HepG2 (cell line): ENCODE results near the gene MPV17L. TPM values are rescaled to one million over a fixed set of nuclear protein-coding genes. Genes with fewer than 3 reads are reported as not detected.

ENCODE experiments used
- BHLHE40 ChIP-seq: IDR thresholded peaks from 2 replicates; pipeline ENCODE4 v1.6.1; 2011; ENCODE audit warnings: low read length, improper control_type of control experiment
- EHMT2 ChIP-seq: fragments of 200-600 bp; sonication (generic); IDR thresholded peaks from 2 replicates; pipeline ENCODE4 v1.7.0; 2017; ENCODE audit warnings: antibody characterized with exemption, low read depth, low read length, borderline replicate concordance
- IKZF1 ChIP-seq: fragments of 450-650 bp; IDR thresholded peaks from 2 replicates; pipeline ENCODE4 v1.7.1; 2016
- PHB2 ChIP-seq: fragments of 450-650 bp; IDR thresholded peaks from 2 replicates; pipeline ENCODE4 v1.6.1; 2018; ENCODE audit not compliant: partially characterized antibody
- SOX6 ChIP-seq, 2 experiments: fragments of 450-650 bp in 1 of 2; sonication (generic) in 1 of 2; formaldehyde crosslinking in 1 of 2; IDR thresholded peaks; 2 replicates each; pipeline versions ENCODE4 v1.4.0 to v1.6.1; 2017 to 2020; ENCODE audit warnings: antibody characterized with exemption in 1 of 2, mild to moderate bottlenecking in 1 of 2, missing genetic modification reagents in 1 of 2
- ZBTB21 ChIP-seq: sonication (generic); formaldehyde crosslinking; IDR thresholded peaks from 2 replicates; pipeline ENCODE4 v1.4.0; 2020; ENCODE audit warnings: missing genetic modification reagents
- ZFP36L1 ChIP-seq: sonication (generic); formaldehyde crosslinking; IDR thresholded peaks from 2 replicates; pipeline ENCODE4 v1.8.0; 2022; ENCODE audit warnings: mild to moderate bottlenecking, missing genetic modification reagents, moderate library complexity
- ZNF232 ChIP-seq: sonication (generic); formaldehyde crosslinking; IDR thresholded peaks from 2 replicates; pipeline ENCODE4 v1.4.0; 2020; ENCODE audit warnings: missing genetic modification reagents, borderline replicate concordance
- ZNF264 ChIP-seq: sonication (generic); formaldehyde crosslinking; IDR thresholded peaks from 2 replicates; pipeline ENCODE4 v1.4.0; 2020; ENCODE audit warnings: missing genetic modification reagents
- ZNF75D ChIP-seq: sonication (generic); formaldehyde crosslinking; IDR thresholded peaks from 2 replicates; pipeline ENCODE4 v1.8.1; 2023; ENCODE audit warnings: missing genetic modification reagents, mild to moderate bottlenecking, borderline replicate concordance
- polyA plus RNA-seq, 8 experiments: library from polyadenylated mRNA; depleted of rRNA in 3 of 8; stranded (reverse) in 7 of 8; unstranded in 1 of 8; fragments of >200 nt; fragmentation: Illumina TruSeq in 4 of 8; extraction: Trizol in 4 of 8; gene quantifications; 2 replicates each; pipeline versions ENCODE4 v1.2.1 to v1.2.3, GENCODE V29; 2011 to 2016; ENCODE audit warnings: low read depth in 4 of 8, missing spikeins in 1 of 8, mixed read lengths in 1 of 8; ENCODE audit not compliant: insufficient read depth in 1 of 8
- total RNA-seq, 5 experiments: library from RNA; depleted of rRNA; stranded (reverse); fragments of >200 nt; fragmentation: Illumina TruSeq; extraction: Trizol; gene quantifications; 2 replicates each; pipeline ENCODE4 v1.2.3, GENCODE V29; 2016; ENCODE audit warnings: low read depth in 1 of 5
- TF ChIP-seq, protein P1 (sequence below): IDR thresholded peaks from 2 replicates; pipeline ENCODE4 v1.6.1; 2016; ENCODE audit warnings: mild to moderate bottlenecking
- TF ChIP-seq, protein P2 (sequence below): fragments of 450-650 bp; IDR thresholded peaks from 2 replicates; pipeline ENCODE4 v1.6.1; 2016
- TF ChIP-seq, protein P3 (sequence below): sonication (generic); formaldehyde crosslinking; IDR thresholded peaks from 2 replicates; pipeline ENCODE4 v1.5.0; 2020; ENCODE audit warnings: mild to moderate bottlenecking, missing genetic modification reagents, borderline replicate concordance
- TF ChIP-seq, protein P4 (sequence below): sonication (generic); formaldehyde crosslinking; IDR thresholded peaks from 2 replicates; pipeline ENCODE4 v1.4.0; 2020; ENCODE audit warnings: missing genetic modification reagents

Gene MPV17L
- total and polyA plus RNA-seq, 2 of the 13 experiments (the other 11 are each of a cell fraction or from before 2014, with no cell fraction given): 34.7 to 63.8 TPM

DNA sequence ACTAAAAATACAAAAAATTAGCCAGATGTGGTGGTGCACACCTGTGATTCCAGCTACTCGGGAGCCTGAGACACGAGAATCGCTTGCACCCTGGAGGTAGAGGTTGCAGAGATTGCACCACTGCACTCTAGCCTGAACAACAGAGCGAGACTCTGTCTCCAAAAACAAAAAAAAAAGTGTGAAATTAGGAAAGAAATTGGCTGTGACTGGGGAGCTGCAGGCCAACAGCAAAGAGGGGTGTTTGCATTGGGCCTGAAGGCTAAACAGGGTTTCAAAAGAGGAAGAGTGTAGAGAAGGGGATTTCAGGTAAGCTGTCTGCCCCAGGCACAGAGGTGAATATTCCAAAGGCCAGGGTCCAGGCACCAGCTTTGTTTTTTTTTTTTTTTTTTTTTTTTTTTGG is 48.2 kb downstream of the MPV17L start (continued):
- TF ChIP-seq, protein P1, sequence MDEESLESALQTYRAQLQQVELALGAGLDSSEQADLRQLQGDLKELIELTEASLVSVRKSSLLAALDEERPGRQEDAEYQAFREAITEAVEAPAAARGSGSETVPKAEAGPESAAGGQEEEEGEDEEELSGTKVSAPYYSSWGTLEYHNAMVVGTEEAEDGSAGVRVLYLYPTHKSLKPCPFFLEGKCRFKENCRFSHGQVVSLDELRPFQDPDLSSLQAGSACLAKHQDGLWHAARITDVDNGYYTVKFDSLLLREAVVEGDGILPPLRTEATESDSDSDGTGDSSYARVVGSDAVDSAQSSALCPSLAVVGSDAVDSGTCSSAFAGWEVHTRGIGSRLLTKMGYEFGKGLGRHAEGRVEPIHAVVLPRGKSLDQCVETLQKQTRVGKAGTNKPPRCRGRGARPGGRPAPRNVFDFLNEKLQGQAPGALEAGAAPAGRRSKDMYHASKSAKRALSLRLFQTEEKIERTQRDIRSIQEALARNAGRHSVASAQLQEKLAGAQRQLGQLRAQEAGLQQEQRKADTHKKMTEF (CRISPR knock-in tag): no peak
- TF ChIP-seq BHLHE40 (no peak), ZFP36L1 (CRISPR knock-in tag) (no peak), PHB2 (no peak), IKZF1 (no peak), SOX6 (IDR thresholded peaks at IDR 0.05) (no peak), SOX6 (CRISPR knock-in tag; IDR thresholded peaks at IDR 0.05) (0 out of 2 replicates have a peak, but pooled peaks have one; percentile 12), ZNF75D (CRISPR knock-in tag) (no peak), ZNF232 (CRISPR knock-in tag) (no peak), EHMT2 (no peak), ZNF264 (0 out of 2 replicates have a peak, but pooled peaks have one; percentile 33), ZBTB21 (no peak)
- TF ChIP-seq, protein P2, sequence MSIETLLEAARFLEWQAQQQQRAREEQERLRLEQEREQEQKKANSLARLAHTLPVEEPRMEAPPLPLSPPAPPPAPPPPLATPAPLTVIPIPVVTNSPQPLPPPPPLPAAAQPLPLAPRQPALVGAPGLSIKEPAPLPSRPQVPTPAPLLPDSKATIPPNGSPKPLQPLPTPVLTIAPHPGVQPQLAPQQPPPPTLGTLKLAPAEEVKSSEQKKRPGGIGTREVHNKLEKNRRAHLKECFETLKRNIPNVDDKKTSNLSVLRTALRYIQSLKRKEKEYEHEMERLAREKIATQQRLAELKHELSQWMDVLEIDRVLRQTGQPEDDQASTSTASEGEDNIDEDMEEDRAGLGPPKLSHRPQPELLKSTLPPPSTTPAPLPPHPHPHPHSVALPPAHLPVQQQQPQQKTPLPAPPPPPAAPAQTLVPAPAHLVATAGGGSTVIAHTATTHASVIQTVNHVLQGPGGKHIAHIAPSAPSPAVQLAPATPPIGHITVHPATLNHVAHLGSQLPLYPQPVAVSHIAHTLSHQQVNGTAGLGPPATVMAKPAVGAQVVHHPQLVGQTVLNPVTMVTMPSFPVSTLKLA: no peak
- TF ChIP-seq, protein P3, sequence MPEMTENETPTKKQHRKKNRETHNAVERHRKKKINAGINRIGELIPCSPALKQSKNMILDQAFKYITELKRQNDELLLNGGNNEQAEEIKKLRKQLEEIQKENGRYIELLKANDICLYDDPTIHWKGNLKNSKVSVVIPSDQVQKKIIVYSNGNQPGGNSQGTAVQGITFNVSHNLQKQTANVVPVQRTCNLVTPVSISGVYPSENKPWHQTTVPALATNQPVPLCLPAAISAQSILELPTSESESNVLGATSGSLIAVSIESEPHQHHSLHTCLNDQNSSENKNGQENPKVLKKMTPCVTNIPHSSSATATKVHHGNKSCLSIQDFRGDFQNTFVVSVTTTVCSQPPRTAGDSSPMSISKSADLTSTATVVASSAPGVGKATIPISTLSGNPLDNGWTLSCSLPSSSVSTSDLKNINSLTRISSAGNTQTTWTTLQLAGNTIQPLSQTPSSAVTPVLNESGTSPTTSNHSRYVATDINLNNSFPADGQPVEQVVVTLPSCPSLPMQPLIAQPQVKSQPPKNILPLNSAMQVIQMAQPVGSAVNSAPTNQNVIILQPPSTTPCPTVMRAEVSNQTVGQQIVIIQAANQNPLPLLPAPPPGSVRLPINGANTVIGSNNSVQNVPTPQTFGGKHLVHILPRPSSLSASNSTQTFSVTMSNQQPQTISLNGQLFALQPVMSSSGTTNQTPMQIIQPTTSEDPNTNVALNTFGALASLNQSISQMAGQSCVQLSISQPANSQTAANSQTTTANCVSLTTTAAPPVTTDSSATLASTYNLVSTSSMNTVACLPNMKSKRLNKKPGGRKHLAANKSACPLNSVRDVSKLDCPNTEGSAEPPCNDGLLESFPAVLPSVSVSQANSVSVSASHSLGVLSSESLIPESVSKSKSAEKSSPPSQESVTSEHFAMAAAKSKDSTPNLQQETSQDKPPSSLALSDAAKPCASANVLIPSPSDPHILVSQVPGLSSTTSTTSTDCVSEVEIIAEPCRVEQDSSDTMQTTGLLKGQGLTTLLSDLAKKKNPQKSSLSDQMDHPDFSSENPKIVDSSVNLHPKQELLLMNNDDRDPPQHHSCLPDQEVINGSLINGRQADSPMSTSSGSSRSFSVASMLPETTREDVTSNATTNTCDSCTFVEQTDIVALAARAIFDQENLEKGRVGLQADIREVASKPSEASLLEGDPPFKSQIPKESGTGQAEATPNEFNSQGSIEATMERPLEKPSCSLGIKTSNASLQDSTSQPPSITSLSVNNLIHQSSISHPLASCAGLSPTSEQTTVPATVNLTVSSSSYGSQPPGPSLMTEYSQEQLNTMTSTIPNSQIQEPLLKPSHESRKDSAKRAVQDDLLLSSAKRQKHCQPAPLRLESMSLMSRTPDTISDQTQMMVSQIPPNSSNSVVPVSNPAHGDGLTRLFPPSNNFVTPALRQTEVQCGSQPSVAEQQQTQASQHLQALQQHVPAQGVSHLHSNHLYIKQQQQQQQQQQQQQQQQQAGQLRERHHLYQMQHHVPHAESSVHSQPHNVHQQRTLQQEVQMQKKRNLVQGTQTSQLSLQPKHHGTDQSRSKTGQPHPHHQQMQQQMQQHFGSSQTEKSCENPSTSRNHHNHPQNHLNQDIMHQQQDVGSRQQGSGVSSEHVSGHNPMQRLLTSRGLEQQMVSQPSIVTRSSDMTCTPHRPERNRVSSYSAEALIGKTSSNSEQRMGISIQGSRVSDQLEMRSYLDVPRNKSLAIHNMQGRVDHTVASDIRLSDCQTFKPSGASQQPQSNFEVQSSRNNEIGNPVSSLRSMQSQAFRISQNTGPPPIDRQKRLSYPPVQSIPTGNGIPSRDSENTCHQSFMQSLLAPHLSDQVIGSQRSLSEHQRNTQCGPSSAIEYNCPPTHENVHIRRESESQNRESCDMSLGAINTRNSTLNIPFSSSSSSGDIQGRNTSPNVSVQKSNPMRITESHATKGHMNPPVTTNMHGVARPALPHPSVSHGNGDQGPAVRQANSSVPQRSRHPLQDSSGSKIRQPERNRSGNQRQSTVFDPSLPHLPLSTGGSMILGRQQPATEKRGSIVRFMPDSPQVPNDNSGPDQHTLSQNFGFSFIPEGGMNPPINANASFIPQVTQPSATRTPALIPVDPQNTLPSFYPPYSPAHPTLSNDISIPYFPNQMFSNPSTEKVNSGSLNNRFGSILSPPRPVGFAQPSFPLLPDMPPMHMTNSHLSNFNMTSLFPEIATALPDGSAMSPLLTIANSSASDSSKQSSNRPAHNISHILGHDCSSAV (CRISPR knock-in tag): no peak
- TF ChIP-seq, protein P4, sequence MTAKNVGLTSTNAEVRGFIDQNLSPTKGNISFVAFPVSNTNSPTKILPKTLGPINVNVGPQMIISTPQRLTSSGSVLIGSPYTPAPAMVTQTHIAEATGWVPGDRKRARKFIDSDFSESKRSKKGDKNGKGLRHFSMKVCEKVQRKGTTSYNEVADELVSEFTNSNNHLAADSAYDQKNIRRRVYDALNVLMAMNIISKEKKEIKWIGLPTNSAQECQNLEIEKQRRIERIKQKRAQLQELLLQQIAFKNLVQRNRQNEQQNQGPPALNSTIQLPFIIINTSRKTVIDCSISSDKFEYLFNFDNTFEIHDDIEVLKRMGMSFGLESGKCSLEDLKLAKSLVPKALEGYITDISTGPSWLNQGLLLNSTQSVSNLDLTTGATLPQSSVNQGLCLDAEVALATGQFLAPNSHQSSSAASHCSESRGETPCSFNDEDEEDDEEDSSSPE (CRISPR knock-in tag): no peak
